NCI-H2196 (cell line): Measurements from ENCODE around the gene RAB21.

Experiments used
- DNase-seq: peaks from one replicate; lab custom pipeline; 2025; ENCODE audit not compliant: unreplicated experiment; lab: John Stamatoyannopoulos, UW

RAB21 gene

GRCh38 chr12:71754461-71755145, at the start of gene RAB21:
TSS of gene RAB21 (plus strand) at chr12:71754863. CDS start at chr12:71755130, 267 bp downstream.
- DNase-seq = peak; percentile 96

- DNase-seq = no peak
These were observed 49.7 kb upstream of the RAB21 start for GRCh38 chr12:71704920-71705319.

GRCh38 chr12:71708658-71709057, 46.0 kb upstream of the RAB21 start:
- DNase-seq = no peak

GRCh38 chr12:71710276-71711125, 44.2 kb upstream of the RAB21 start:
- DNase-seq = no peak

GRCh38 chr12:71718611-71719010, 36.1 kb upstream of the RAB21 start:
- DNase-seq = no peak

- DNase-seq = no peak
These were observed 34.9 kb upstream of the RAB21 start for GRCh38 chr12:71719647-71720370.

GRCh38 chr12:71721783-71722505, 32.7 kb upstream of the RAB21 start:
- no peak for DNase-seq

GRCh38 chr12:71725011-71725410, 29.7 kb upstream of the RAB21 start:
- DNase-seq = no peak

- DNase-seq = no peak
These were observed 28.1 kb upstream of the RAB21 start for GRCh38 chr12:71726548-71726947.

GRCh38 chr12:71727958-71728357, 26.7 kb upstream of the RAB21 start:
- no peak for DNase-seq

- DNase-seq = no peak
These were observed 23.7 kb upstream of the RAB21 start for GRCh38 chr12:71730936-71731335.

GRCh38 chr12:71731439-71732356, 23.0 kb upstream of the RAB21 start:
- no peak for DNase-seq

GRCh38 chr12:71732357-71732712, 22.3 kb upstream of the RAB21 start:
- no peak for DNase-seq

GRCh38 chr12:71737197-71737596, 17.5 kb upstream of the RAB21 start:
- DNase-seq = no peak

- DNase-seq = no peak
These were observed 11.7 kb upstream of the RAB21 start for GRCh38 chr12:71742998-71743397.

GRCh38 chr12:71744522-71745300, 10.0 kb upstream of the RAB21 start:
- no peak for DNase-seq

- peak; percentile 59 for DNase-seq
These were observed 7.6 kb upstream of the RAB21 start for GRCh38 chr12:71746974-71747611.

- DNase-seq = no peak
These were observed 6.4 kb upstream of the RAB21 start for GRCh38 chr12:71748081-71748850.
